DOHH2 (cell line): Measurements from ENCODE around the gene FBXO34.

Experiments used
- H3F3A ChIP-seq: fragments of 200-600 bp; sonication (generic), shearing (Covaris generic); 2 replicates; pipeline ENCODE4 v1.6.0; 2016; ENCODE audit warnings: antibody characterized with exemption, mild to moderate bottlenecking; ENCODE audit not compliant: control insufficient read depth, insufficient read depth
- H3K27ac ChIP-seq: fragments of 200-600 bp; sonication (generic); 2 replicates; pipeline ENCODE4 v1.5.1; 2014; ENCODE audit warnings: low read depth, mild to moderate bottlenecking, low read length, moderate library complexity
- H3K27me3 ChIP-seq: fragments of 200-600 bp; sonication (generic); 2 replicates; pipeline ENCODE4 v1.6.1; 2014; ENCODE audit warnings: mild to moderate bottlenecking, low read length, mixed read lengths; ENCODE audit not compliant: control insufficient read depth
- H3K36me3 ChIP-seq: fragments of 200-600 bp; sonication (generic); 2 replicates; pipeline ENCODE4 v1.6.1; 2014; ENCODE audit warnings: mild to moderate bottlenecking, low read length, moderate library complexity, mixed read lengths; ENCODE audit not compliant: control insufficient read depth
- H3K4me1 ChIP-seq: fragments of 200-600 bp; sonication (generic); 2 replicates; pipeline ENCODE4 v1.6.1; 2014; ENCODE audit warnings: mild to moderate bottlenecking, low read length, mixed read lengths; ENCODE audit not compliant: control insufficient read depth
- H3K4me2 ChIP-seq: fragments of 200-600 bp; sonication (generic); 2 replicates; pipeline ENCODE4 v1.6.0; 2014; ENCODE audit warnings: mild to moderate bottlenecking, low read length, moderate library complexity
- H3K4me3 ChIP-seq: fragments of 200-600 bp; sonication (generic); 2 replicates; pipeline ENCODE4 v1.5.1; 2014; ENCODE audit warnings: mild to moderate bottlenecking, low read length, mixed read lengths
- H3K79me2 ChIP-seq: fragments of 200-600 bp; sonication (generic); 2 replicates; pipeline ENCODE4 v1.6.1; 2014; ENCODE audit warnings: mild to moderate bottlenecking, low read length, mixed read lengths; ENCODE audit not compliant: control insufficient read depth
- H3K9me2 ChIP-seq: fragments of 200-600 bp; sonication (generic); replicated peaks from 2 replicates; pipeline ENCODE4 v1.6.1; 2014; ENCODE audit warnings: mild to moderate bottlenecking, low read length, mixed read lengths; ENCODE audit not compliant: control insufficient read depth
- H3K9me3 ChIP-seq: fragments of 200-600 bp; sonication (generic); 2 replicates; pipeline ENCODE4 v1.6.1; 2014; ENCODE audit warnings: antibody characterized with exemption, low read length, mixed read lengths; ENCODE audit not compliant: control insufficient read depth, insufficient read depth
- H4K20me1 ChIP-seq: fragments of 200-600 bp; sonication (generic); 2 replicates; pipeline ENCODE4 v1.6.0; 2014; ENCODE audit warnings: low read depth, mild to moderate bottlenecking, antibody characterized with exemption, low read length, moderate library complexity; ENCODE audit not compliant: control insufficient read depth, insufficient read depth
- EZH2phosphoT487 ChIP-seq: fragments of 200-600 bp; sonication (generic); IDR thresholded peaks from 2 replicates; pipeline ENCODE4 v1.6.1; 2017; ENCODE audit warnings: borderline replicate concordance, mild to moderate bottlenecking, antibody characterized with exemption, low read length, moderate library complexity, mixed read lengths
- TF ChIP-seq, protein P1 (sequence below): fragments of 200-600 bp; sonication (generic); IDR thresholded peaks from one replicate; pipeline ENCODE4 v1.5.1; 2014; ENCODE audit warnings: antibody characterized with exemption, mild to moderate bottlenecking, low read depth, low read length; ENCODE audit not compliant: poor library complexity, severe bottlenecking

The FBXO34 gene, protein sequence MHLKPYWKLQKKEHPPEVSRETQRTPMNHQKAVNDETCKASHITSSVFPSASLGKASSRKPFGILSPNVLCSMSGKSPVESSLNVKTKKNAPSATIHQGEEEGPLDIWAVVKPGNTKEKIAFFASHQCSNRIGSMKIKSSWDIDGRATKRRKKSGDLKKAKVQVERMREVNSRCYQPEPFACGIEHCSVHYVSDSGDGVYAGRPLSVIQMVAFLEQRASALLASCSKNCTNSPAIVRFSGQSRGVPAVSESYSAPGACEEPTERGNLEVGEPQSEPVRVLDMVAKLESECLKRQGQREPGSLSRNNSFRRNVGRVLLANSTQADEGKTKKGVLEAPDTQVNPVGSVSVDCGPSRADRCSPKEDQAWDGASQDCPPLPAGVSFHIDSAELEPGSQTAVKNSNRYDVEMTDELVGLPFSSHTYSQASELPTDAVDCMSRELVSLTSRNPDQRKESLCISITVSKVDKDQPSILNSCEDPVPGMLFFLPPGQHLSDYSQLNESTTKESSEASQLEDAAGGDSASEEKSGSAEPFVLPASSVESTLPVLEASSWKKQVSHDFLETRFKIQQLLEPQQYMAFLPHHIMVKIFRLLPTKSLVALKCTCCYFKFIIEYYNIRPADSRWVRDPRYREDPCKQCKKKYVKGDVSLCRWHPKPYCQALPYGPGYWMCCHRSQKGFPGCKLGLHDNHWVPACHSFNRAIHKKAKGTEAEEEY

DNA sequence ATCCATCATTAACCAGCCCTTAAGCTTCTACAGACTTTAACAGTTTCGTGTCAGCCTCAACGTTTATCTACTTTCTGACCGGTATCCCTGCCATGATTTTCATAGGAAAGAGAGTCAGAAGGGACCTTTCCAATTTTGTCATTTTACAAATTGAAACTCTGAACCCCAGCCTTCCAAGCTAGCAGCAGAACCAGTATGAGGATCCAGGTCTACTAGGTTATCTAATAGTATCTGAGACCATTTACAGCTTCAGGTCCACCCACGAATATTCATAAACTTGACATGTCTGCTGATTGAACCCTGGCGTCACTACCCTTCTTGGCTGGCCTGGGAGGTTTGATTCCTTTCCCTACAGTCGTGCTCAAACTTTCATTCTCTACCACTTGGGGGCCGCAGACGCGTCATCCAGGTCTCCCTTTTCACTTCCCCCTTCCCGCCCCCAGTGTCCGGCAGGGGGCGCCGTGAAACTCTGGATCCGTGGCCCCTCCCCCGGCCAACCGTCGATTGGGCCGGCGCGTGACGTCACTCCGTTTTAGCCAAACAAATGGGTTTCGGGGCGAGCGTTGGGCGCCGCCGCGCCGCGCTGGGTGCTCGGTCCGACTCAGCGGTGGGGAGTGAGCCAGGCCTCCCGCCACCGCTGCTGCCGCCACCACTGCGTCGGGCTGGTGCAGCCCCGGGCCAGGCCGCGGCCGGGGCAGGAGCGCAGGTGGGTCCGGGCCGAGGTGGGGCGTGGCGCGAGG lies at the start of gene FBXO34:
Gene FBXO34 (plus strand): TSS at position 590 of the 740 bp plus-strand sequence. CDS start 78,970 bp downstream, outside the sequence.
- Histone ChIP-seq H3K36me3 (peaks cover 4% of the 10 kb centered on the region; the same call in 1 of the 2 replicates), H3K9me2 (no peaks in the 10 kb centered on the region), H3K27me3 (no peaks in the 10 kb centered on the region), H3F3A (no peaks in the 10 kb centered on the region), H3K4me1 (peaks cover 31% of the 10 kb centered on the region), H3K27ac (peak within 1 kb of the TSS; percentile 30; the same call in 1 of the 2 replicates), H3K4me2 (peak within 1 kb of the TSS; percentile 87), H4K20me1 (no peaks in the 10 kb centered on the region; the same call in 1 of the 2 replicates), H3K79me2 (peaks cover 44% of the 10 kb centered on the region), H3K4me3 (peak within 1 kb of the TSS; percentile 98), H3K9me3 (no peaks in the 10 kb centered on the region)
- TF ChIP-seq, protein P1, sequence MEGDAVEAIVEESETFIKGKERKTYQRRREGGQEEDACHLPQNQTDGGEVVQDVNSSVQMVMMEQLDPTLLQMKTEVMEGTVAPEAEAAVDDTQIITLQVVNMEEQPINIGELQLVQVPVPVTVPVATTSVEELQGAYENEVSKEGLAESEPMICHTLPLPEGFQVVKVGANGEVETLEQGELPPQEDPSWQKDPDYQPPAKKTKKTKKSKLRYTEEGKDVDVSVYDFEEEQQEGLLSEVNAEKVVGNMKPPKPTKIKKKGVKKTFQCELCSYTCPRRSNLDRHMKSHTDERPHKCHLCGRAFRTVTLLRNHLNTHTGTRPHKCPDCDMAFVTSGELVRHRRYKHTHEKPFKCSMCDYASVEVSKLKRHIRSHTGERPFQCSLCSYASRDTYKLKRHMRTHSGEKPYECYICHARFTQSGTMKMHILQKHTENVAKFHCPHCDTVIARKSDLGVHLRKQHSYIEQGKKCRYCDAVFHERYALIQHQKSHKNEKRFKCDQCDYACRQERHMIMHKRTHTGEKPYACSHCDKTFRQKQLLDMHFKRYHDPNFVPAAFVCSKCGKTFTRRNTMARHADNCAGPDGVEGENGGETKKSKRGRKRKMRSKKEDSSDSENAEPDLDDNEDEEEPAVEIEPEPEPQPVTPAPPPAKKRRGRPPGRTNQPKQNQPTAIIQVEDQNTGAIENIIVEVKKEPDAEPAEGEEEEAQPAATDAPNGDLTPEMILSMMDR: peak; percentile 99
- TF ChIP-seq EZH2phosphoT487: no peak

DNA sequence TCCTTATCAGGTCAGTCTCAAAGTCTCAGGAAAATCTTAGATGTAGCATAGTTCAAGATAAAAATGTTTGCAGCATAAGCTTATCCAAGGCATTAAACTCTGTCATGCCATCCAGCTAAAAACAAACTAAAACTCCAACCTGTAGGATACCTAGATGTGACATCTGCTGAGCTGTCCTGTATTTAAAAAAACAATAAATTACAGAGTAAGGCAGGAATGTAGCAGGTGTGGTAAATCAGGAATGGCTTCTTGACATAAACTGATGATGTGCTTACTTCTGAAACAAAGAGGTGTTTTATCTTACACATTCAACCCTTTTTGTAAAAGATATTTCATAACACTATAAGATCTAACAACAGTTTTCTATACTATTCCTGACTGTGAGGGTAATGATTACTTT lies 49.3 kb upstream of the FBXO34 start:
- Histone ChIP-seq H3F3A (no peaks in the 10 kb centered on the region), H3K36me3 (no peaks in the 10 kb centered on the region), H3K4me3 (no peak overlapping the region), H3K9me2 (no peaks in the 10 kb centered on the region), H3K27me3 (peaks cover 16% of the 10 kb centered on the region), H4K20me1 (no peaks in the 10 kb centered on the region), H3K4me2 (no peak overlapping the region), H3K27ac (no peak overlapping the region), H3K9me3 (0 out of 2 replicates have a peak, but pooled peaks cover 7% of the 10 kb centered on the region), H3K4me1 (no peaks in the 10 kb centered on the region), H3K79me2 (no peaks in the 10 kb centered on the region)
- TF ChIP-seq, protein P1: no peak
- no peak for TF ChIP-seq EZH2phosphoT487

DNA sequence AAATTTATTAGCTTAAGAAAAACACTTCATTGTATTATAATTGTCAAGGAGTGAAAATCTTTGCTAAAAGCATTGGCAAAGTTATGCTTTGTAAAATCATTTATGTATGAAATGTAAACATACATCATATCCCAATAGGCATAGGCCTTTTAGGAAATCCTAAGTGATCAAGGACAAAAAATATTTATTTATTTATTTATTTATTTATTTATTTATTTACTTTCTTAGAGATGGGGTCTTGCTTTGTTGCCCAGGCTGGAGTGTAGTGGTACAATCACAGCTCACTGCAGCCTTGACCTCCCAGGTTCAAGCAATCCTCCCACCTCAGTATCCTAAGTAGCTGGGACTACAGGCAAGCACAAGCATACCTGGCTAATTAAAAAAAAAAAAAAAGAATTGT lies 47.9 kb upstream of the FBXO34 start:
- no peaks in the 10 kb centered on the region for H3K36me3 ChIP-seq
- H3K9me2 ChIP-seq: no peaks in the 10 kb centered on the region
- H3K27me3 ChIP-seq: peaks cover 16% of the 10 kb centered on the region
- no peaks in the 10 kb centered on the region for H3F3A ChIP-seq
- H3K4me3 ChIP-seq: no peak overlapping the region
- H3K27ac ChIP-seq: no peak overlapping the region
- no peak overlapping the region for H3K4me2 ChIP-seq
- no peak for TF ChIP-seq EZH2phosphoT487
- TF ChIP-seq, protein P1: no peak
- no peaks in the 10 kb centered on the region for H3K79me2 ChIP-seq
- 0 out of 2 replicates have a peak, but pooled peaks cover 8% of the 10 kb centered on the region for H3K9me3 ChIP-seq
- H4K20me1 ChIP-seq: no peaks in the 10 kb centered on the region
- no peaks in the 10 kb centered on the region for H3K4me1 ChIP-seq
